Fibroblast of pulmonary artery (primary cell): ENCODE measurements around the gene ERP44.
A peak's percentile ranks its signal among the peaks of the same experiment; 100 is the strongest.
"Not testable (repeated sequence)": the region's sequence is repeated elsewhere in the genome, so short reads cannot be mapped to it uniquely, and the experiment has no call there.

Source experiments
- DNase-seq: peaks from one replicate; pipeline ENCODE4 v3.0.0-alpha.2; 2010; ENCODE audit warnings: low read depth
- H3K4me3 ChIP-seq: replicated peaks from 2 replicates; pipeline ENCODE4 v1.5.1; 2011; ENCODE audit warnings: low read depth, mild to moderate bottlenecking, control low read depth, low read length, moderate library complexity
- CTCF ChIP-seq: IDR thresholded peaks from 2 replicates; pipeline ENCODE4 v1.5.1; 2011; ENCODE audit warnings: mild to moderate bottlenecking, control low read depth, low read length, inconsistent platforms; ENCODE audit errors: missing control alignments

The ERP44 gene

GRCh38 chr9:100088202-100088601, 10.6 kb downstream of the ERP44 start:
- DNase-seq: no peak
- TF ChIP-seq CTCF: no peak
- H3K4me3 ChIP-seq: no peak overlapping the region

GRCh38 chr9:100087218-100087617, 11.6 kb downstream of the ERP44 start:
- peak; percentile 75 for DNase-seq
- no peak for TF ChIP-seq CTCF
- H3K4me3 ChIP-seq: no peak overlapping the region

GRCh38 chr9:100086097-100086635, 12.6 kb downstream of the ERP44 start:
- no peak overlapping the region for H3K4me3 ChIP-seq
- TF ChIP-seq CTCF: no peak
- no peak for DNase-seq

GRCh38 chr9:100084734-100085133, 14.1 kb downstream of the ERP44 start:
- DNase-seq: no peak
- H3K4me3 ChIP-seq: no peak overlapping the region
- no peak for TF ChIP-seq CTCF

- no peak for DNase-seq
These were observed 14.7 kb downstream of the ERP44 start for GRCh38 chr9:100084128-100084453.

GRCh38 chr9:100083448-100084127, 15.2 kb downstream of the ERP44 start:
- no peak for DNase-seq
- no peak for TF ChIP-seq CTCF
- H3K4me3 ChIP-seq: no peak overlapping the region

More at GRCh38 chr9:100084128-100084453, 14.7 kb downstream of the ERP44 start:
- H3K4me3 ChIP-seq: no peak overlapping the region
- TF ChIP-seq CTCF: no peak

- DNase-seq: peak; percentile 28
- no peak for TF ChIP-seq CTCF
- no peak overlapping the region for H3K4me3 ChIP-seq
These were observed 16.0 kb downstream of the ERP44 start for GRCh38 chr9:100082782-100083181.

- not testable (repeated sequence) for DNase-seq, H3K4me3 ChIP-seq
These were observed 22.5 kb downstream of the ERP44 start for GRCh38 chr9:100076256-100076655.
